Epithelial cell of esophagus (primary cell): Measurements from ENCODE around the gene HS3ST4.

ENCODE experiments used
- DNase-seq: peaks from one replicate; pipeline ENCODE4 v3.0.0; 2010; ENCODE audit warnings: low read depth
- H3K4me3 ChIP-seq: 2 replicates; pipeline ENCODE4 v1.5.1; 2011; ENCODE audit warnings: mild to moderate bottlenecking, low read length, control low read depth
- CTCF ChIP-seq: IDR thresholded peaks from 2 replicates; pipeline ENCODE4 v1.5.1; 2011; ENCODE audit warnings: low read depth, mild to moderate bottlenecking, low read length, control low read depth, inconsistent platforms; ENCODE audit not compliant: insufficient read depth; ENCODE audit errors: missing control alignments

HS3ST4 gene

GRCh38 chr16:25692351-25692741 lies 587 bp downstream of the HS3ST4 start:
- no peak for DNase-seq
- TF ChIP-seq CTCF, result no peak
- no peak overlapping the region for H3K4me3 ChIP-seq

- H3K4me3 ChIP-seq, result no peak overlapping the region
- TF ChIP-seq CTCF, result no peak
- DNase-seq, result no peak
These were observed 1.2 kb downstream of the HS3ST4 start for GRCh38 chr16:25692742-25693508.

GRCh38 chr16:25693631-25694030 lies 1.9 kb downstream of the HS3ST4 start:
- no peak for DNase-seq
- no peak for TF ChIP-seq CTCF
- no peak overlapping the region for H3K4me3 ChIP-seq

- no peak for TF ChIP-seq CTCF
- DNase-seq, result no peak
- no peak overlapping the region for H3K4me3 ChIP-seq
These were observed 7.3 kb downstream of the HS3ST4 start for GRCh38 chr16:25699069-25699468.

GRCh38 chr16:25700547-25700946 lies 8.8 kb downstream of the HS3ST4 start:
- H3K4me3 ChIP-seq, result no peak overlapping the region
- TF ChIP-seq CTCF, result no peak
- DNase-seq, result no peak

GRCh38 chr16:25707553-25707952 lies 15.8 kb downstream of the HS3ST4 start:
- no peak overlapping the region for H3K4me3 ChIP-seq
- DNase-seq, result no peak
- TF ChIP-seq CTCF, result no peak

GRCh38 chr16:25707982-25708583 lies 16.3 kb downstream of the HS3ST4 start:
- peak; percentile 39 for DNase-seq
- H3K4me3 ChIP-seq, result no peak overlapping the region
- peak; percentile 27 for TF ChIP-seq CTCF
